Upper lobe of left lung (tissue), 4 donors: ENCODE data around the gene DUOXA1.

Experiments used
- POLR2A ChIP-seq, 4 donors: fragments of 450-650 bp; IDR thresholded peaks; one replicate each; pipeline ENCODE4 v1.5.1; 2016 to 2017; ENCODE audit warnings: antibody characterized with exemption in 4 of 4, mild to moderate bottlenecking in 2 of 4
- TF ChIP-seq, protein P1 (sequence below), 6 experiments: fragments of 450-650 bp in 4 of 6; fragments of 200-600 bp in 2 of 6; sonication (generic) in 2 of 6; IDR thresholded peaks; one replicate each; pipeline ENCODE4 v1.5.1; 2016 to 2019; ENCODE audit warnings: antibody characterized with exemption in 6 of 6

GRCh38 chr15:45093013-45093412, 36.7 kb downstream of the DUOXA1 start:
- TF ChIP-seq POLR2A (IDR thresholded peaks at IDR 0.05) = no peak
- TF ChIP-seq, protein P1, sequence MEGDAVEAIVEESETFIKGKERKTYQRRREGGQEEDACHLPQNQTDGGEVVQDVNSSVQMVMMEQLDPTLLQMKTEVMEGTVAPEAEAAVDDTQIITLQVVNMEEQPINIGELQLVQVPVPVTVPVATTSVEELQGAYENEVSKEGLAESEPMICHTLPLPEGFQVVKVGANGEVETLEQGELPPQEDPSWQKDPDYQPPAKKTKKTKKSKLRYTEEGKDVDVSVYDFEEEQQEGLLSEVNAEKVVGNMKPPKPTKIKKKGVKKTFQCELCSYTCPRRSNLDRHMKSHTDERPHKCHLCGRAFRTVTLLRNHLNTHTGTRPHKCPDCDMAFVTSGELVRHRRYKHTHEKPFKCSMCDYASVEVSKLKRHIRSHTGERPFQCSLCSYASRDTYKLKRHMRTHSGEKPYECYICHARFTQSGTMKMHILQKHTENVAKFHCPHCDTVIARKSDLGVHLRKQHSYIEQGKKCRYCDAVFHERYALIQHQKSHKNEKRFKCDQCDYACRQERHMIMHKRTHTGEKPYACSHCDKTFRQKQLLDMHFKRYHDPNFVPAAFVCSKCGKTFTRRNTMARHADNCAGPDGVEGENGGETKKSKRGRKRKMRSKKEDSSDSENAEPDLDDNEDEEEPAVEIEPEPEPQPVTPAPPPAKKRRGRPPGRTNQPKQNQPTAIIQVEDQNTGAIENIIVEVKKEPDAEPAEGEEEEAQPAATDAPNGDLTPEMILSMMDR (IDR thresholded peaks at IDR 0.05) = no peak
